K562 (cell line): ENCODE measurements around the gene PES1. TPM values are rescaled to one million over a fixed set of nuclear protein-coding genes. Genes with fewer than 3 reads are reported as not detected.

Experiments used
- CREB3L1 ChIP-seq: fragments of 450-650 bp; IDR thresholded peaks from 2 replicates; pipeline ENCODE4 v1.6.1; 2014; ENCODE audit warnings: low read depth, mild to moderate bottlenecking, moderate library complexity, borderline replicate concordance
- CTCFL ChIP-seq: IDR thresholded peaks from 2 replicates; pipeline ENCODE4 v1.6.1; 2011; ENCODE audit warnings: borderline replicate concordance, low read depth, mild to moderate bottlenecking, moderate library complexity, low read length; ENCODE audit not compliant: insufficient read depth, poor library complexity, severe bottlenecking
- DNMT1 ChIP-seq: fragments of 450-650 bp; IDR thresholded peaks from 2 replicates; pipeline ENCODE4 v1.6.1; 2016; ENCODE audit warnings: antibody characterized with exemption, mild to moderate bottlenecking
- E2F3 ChIP-seq: fragments of 250-450 bp; sonication (Bioruptor Pico); IDR thresholded peaks from 2 replicates; pipeline ENCODE4 v1.4.0; 2020; ENCODE audit warnings: mild to moderate bottlenecking
- EP300 ChIP-seq: IDR thresholded peaks from 2 replicates; pipeline ENCODE4 v1.6.1; 2012; ENCODE audit warnings: low read length, improper control_type of control experiment
- ESRRB ChIP-seq: fragments of 250-450 bp; sonication (Bioruptor Pico); IDR thresholded peaks from 2 replicates; pipeline ENCODE4 v1.5.0; 2020; ENCODE audit warnings: mild to moderate bottlenecking, moderate library complexity, borderline replicate concordance
- FIP1L1 ChIP-seq: fragments of 200-400 bp; formaldehyde crosslinking; IDR thresholded peaks from 2 replicates; pipeline ENCODE4 v1.6.1; 2018; ENCODE audit warnings: mild to moderate bottlenecking, low read depth, low read length; ENCODE audit not compliant: poor library complexity, severe bottlenecking
- GTF2B ChIP-seq: IDR thresholded peaks from 2 replicates; pipeline ENCODE4 v1.6.1; 2011; ENCODE audit not compliant: insufficient read length; ENCODE audit errors: extremely low read depth
- HOMEZ ChIP-seq: fragments of 250-450 bp; sonication (Bioruptor Pico); IDR thresholded peaks from 2 replicates; pipeline ENCODE4 v1.4.0; 2020; ENCODE audit warnings: mild to moderate bottlenecking, moderate library complexity
- LARP7 ChIP-seq: fragments of 450-650 bp; IDR thresholded peaks from 2 replicates; pipeline ENCODE4 v1.6.1; 2016
- MLX ChIP-seq, 2 experiments: fragments of 450-650 bp in 1 of 2; sonication (generic) in 1 of 2; formaldehyde crosslinking; conservative IDR thresholded peaks; 2 replicates each; pipeline versions ENCODE4 v1.4.0 to v1.8.1; 2020 to 2022; ENCODE audit warnings: mild to moderate bottlenecking in 1 of 2, missing genetic modification reagents in 1 of 2
- NCOA1 ChIP-seq: fragments of 450-650 bp; IDR thresholded peaks from 2 replicates; pipeline ENCODE4 v1.6.1; 2016; ENCODE audit warnings: low read depth
- NEUROD1 ChIP-seq: fragments of 150-350 bp; IDR thresholded peaks from 2 replicates; pipeline ENCODE4 v1.6.1; 2014; ENCODE audit warnings: borderline replicate concordance, low read length, low read depth; ENCODE audit not compliant: partially characterized antibody
- SAFB ChIP-seq: fragments of 200-400 bp; formaldehyde crosslinking; IDR thresholded peaks from 2 replicates; pipeline ENCODE4 v1.6.1; 2017; ENCODE audit warnings: low read depth, low read length, borderline replicate concordance
- SMC3 ChIP-seq: conservative IDR thresholded peaks from 2 replicates; pipeline ENCODE4 v1.6.1; 2011; ENCODE audit warnings: low read depth, low read length, improper control_type of control experiment; ENCODE audit not compliant: insufficient read depth
- TSC22D4 ChIP-seq: fragments of 450-650 bp; IDR thresholded peaks from 2 replicates; pipeline ENCODE4 v1.6.1; 2016; ENCODE audit warnings: missing genetic modification characterization, missing biosample characterization, control low read depth
- ZC3H8 ChIP-seq: fragments of 450-650 bp; IDR thresholded peaks from 2 replicates; pipeline ENCODE4 v1.6.1; 2017
- ZKSCAN8 ChIP-seq: fragments of 200-800 bp; sonication (Bioruptor generic); IDR thresholded peaks from 2 replicates; pipeline ENCODE4 v1.6.1; 2016; ENCODE audit warnings: missing genetic modification characterization, missing compliant biosample characterization
- ZNF57 ChIP-seq: fragments of 450-650 bp; formaldehyde crosslinking; IDR thresholded peaks from 2 replicates; pipeline ENCODE4 v1.4.0; 2020; ENCODE audit warnings: mild to moderate bottlenecking, moderate library complexity
- ZNF707 ChIP-seq: fragments of 250-450 bp; sonication (Bioruptor Pico); conservative IDR thresholded peaks from 2 replicates; pipeline ENCODE4 v1.8.0; 2022; ENCODE audit warnings: inconsistent platforms, mild to moderate bottlenecking, moderate library complexity
- polyA plus RNA-seq, 8 experiments: library from polyadenylated mRNA; depleted of rRNA in 4 of 8; stranded (reverse) in 5 of 8; unstranded in 3 of 8; fragments of >200 nt; fragmentation: Nextera tagmentation in 2 of 8; fragmentation: Illumina TruSeq in 1 of 8; extraction: Ambion mirVana in 2 of 8; extraction: Trizol in 1 of 8; gene quantifications; 2 replicates each; pipeline versions ENCODE4 v1.2.1 to v1.2.3, GENCODE V29; 2011 to 2014; ENCODE audit warnings: inconsistent platforms in 1 of 8, missing spikeins in 1 of 8
- total RNA-seq, 7 experiments: library from RNA; depleted of rRNA in 6 of 7; stranded (reverse); fragments of >200 nt in 6 of 7; fragmentation: Illumina TruSeq in 2 of 7; extraction: Trizol in 2 of 7; gene quantifications; 2 replicates each; pipeline versions ENCODE4 v1.2.1 to v1.2.3, GENCODE V29; 2011 to 2021; ENCODE audit warnings: low replicate concordance in 1 of 7

Gene PES1
- total and polyA plus RNA-seq, 9 of the 15 experiments (the other 6 are each of a cell fraction or from before 2014, with no cell fraction given) = 6.5 to 158 (median 94.3) TPM

- TF ChIP-seq GTF2B (no peak), ZKSCAN8 (CRISPR knock-in tag) (no peak), NEUROD1 (peak; percentile 84), ZNF57 (no peak), MLX (CRISPR knock-in tag; conservative IDR thresholded peaks at IDR 0.05) (no peak), HOMEZ (CRISPR knock-in tag) (no peak), CREB3L1 (peak; percentile 69), DNMT1 (no peak), ESRRB (CRISPR knock-in tag) (no peak), LARP7 (no peak), EP300 (no peak), SAFB (no peak), CTCFL (no peak), TSC22D4 (tag) (no peak), SMC3 (no peak), E2F3 (CRISPR knock-in tag) (no peak), ZNF707 (no peak), FIP1L1 (no peak), NCOA1 (no peak), ZC3H8 (no peak)
Observed at GRCh38 chr22:30591588-30592359, at the start of gene PES1 (continued).
